HG03439 (cell line): ENCODE measurements around the gene BCKDHA.
"Not testable (repeated sequence)": the region's sequence is repeated elsewhere in the genome, so short reads cannot be mapped to it uniquely, and the experiment has no call there.

Experiments
- ATAC-seq: cut with Tn5 transposase; IDR thresholded peaks from one replicate; pipeline ENCODE4 v1.9.1; 2021; ENCODE audit warnings: mild to moderate bottlenecking, moderate library complexity; ENCODE audit not compliant: unreplicated experiment

The BCKDHA gene

DNA sequence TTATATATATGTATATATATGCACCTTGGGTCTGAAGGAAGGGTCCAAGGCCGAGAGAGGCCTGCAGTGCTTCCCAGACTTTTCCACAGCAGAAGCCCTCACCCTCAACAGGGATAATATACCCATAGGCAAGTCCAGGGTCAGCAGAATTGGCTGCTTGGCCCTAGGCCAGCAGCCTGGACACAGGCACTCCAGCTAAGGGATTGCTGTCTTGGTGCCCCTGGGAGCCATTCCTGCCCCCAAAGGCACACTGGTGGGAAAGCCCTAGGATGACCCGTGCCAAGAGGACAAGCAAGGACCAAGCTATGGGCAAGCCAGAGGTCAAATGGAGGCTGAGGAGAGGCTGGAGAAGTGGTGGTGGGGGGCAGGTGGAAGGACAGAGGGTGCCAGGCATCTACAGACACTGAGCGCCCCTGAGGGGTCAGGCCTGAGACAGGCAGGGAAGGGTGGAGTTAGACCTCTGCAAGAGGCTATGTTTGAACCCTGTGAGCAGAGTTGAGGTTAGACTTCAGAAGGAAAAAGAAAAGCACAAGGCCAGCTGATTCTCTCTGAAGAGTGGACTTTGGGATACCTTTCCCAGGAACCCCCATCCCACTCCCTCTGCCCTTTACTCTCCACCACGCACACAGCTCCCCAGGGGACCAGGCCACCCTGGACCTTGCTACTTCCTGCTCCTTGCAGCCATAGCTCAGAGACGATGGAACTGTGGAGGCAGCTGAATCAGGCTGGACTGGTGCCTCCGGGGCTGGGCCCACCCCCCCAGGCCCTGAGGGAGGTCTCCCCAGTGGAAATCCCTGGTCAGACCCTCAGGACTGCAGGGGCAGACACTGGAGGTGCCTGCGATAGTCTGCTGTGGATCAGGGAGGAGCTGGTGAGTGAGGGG is 45.1 kb downstream of the BCKDHA start, which contains the start of gene ERICH4:
Gene ERICH4, plus strand, starts transcription at position 684 of the 883 bp plus-strand sequence. Its CDS starts 14 bp downstream, at position 698.
- no peak for ATAC-seq

DNA sequence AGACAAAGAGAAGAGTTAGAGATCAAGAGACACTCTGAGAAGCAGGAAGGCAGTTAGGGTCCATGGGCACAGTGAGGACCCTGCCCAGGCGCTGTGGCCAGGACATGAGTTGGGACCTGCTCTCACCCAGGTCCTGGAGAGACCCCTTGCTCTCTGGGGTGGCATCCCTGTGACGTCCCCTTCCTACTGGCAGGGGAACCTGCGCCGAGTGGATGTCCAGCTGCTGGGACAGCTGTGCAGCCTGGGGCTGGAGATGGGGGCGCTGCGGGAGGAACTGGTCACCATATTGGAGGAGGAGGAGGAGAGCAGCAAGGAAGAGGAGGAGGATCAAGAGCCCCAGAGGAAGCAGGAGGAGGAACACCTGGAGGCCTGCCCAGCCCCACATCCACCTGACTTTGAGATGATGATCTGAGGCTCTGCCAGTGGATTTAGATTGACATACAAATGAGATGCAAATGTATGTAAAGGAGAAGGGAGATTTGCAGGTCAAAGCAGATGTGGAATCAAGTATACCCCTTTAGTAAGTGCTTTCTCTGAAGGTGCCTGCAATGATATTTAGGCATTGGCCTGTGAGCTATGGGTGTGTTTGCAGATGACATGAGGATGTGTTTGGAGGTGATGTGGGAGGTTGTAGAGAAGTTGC is 46.3 kb downstream of the BCKDHA start:
- ATAC-seq = no peak

DNA sequence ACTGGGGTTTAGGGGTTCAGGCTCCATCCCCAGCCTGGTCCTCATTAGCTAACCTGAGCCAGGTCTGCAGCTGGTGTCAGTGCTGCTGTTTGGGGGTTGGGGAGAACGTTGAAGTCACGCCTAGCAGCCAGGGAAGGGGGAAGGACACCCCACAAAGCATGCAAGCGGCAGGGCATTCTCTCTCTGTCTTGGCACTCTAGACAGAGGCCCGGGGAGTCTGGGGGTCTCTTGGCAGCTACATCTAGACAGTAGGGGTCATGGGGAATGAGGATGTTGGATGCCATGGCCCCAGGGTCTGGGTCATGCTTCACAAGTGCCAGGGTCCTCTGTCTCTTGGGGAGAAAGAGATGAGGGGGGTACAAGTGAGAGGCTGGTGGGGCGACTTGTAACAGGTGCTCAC is 48.0 kb downstream of the BCKDHA start:
- ATAC-seq = no peak

DNA sequence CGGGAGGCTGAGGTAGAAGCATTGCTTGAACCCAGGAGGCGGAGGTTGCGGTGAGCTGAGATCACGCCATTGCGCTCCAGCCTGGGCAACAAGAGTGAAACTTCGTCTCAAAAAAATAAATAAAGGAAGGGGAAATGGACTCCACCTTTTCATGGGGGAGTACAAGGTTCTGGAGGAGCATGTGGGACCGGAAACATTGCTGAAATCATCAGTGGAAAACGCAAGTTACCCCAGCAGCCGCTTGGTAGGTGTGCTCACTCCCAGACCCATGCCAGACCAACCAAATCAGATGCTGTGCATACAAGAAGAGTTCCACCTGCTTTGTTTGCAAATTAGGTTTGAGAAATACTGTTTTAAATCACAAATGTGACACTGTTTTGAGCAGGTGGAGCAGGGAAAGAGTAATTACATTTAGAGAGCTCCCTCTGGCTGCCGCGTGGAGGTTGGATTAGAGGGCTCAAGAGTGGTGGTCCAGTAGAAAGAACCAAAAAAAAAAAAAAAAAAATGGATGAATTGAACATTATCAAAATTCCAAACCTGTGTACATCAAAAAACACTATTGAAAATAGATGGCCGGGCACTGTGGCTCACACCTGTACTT is 50.2 kb downstream of the BCKDHA start:
- no peak for ATAC-seq

DNA sequence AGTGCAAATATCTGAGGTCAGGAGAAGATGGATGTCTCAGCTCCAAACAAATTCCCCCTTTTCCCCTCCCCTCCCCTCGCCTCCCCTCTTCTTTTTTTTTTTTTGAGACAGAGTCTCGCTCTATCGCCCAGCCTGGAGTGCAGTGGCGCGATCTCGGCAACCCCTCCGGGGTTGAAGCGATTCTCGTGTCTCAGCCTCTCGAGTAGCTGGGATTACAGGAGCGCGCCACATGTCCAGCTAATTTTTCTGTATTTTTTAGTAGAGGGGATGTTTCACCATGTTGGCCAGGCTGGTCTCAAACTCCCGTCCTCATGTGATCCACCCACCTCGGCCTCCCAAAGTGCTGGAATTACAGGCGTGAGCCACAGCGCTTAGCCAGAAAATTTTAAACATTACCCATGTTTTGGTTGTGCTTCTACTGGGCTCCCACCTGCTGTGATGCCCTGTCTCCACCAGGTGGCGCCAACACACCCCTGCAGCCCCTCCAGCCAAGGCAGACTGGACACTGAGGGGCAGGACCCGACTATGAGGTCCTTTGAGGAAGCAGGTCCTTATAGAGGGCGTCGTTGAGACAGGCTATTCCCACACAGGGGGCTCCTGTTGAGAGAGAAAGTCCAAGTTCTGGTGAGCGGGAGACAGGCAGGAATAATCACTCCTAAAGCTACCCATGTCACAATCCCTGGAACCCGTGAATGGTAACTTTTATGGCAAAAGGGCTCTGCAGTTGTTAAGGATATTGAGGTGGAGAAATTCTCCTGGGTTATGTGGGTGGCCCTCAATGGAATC is 51.7 kb downstream of the BCKDHA start:
- peak; percentile 58 for ATAC-seq

DNA sequence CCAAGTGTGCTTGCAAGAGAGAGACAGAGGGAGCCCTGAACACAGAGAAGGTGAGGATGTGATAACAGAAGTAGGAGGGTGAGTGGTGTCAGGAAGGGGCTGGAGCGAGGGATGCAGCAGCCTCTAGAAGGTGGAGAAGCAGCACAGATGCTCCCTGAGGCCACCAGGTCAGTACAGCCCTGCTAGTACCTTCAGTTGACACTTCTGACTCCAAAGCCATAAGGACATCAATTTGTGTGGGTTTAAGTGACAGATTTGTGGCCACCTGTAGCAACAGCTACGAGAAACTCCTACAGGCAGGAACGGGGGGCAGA is 52.2 kb downstream of the BCKDHA start:
- no peak for ATAC-seq

DNA sequence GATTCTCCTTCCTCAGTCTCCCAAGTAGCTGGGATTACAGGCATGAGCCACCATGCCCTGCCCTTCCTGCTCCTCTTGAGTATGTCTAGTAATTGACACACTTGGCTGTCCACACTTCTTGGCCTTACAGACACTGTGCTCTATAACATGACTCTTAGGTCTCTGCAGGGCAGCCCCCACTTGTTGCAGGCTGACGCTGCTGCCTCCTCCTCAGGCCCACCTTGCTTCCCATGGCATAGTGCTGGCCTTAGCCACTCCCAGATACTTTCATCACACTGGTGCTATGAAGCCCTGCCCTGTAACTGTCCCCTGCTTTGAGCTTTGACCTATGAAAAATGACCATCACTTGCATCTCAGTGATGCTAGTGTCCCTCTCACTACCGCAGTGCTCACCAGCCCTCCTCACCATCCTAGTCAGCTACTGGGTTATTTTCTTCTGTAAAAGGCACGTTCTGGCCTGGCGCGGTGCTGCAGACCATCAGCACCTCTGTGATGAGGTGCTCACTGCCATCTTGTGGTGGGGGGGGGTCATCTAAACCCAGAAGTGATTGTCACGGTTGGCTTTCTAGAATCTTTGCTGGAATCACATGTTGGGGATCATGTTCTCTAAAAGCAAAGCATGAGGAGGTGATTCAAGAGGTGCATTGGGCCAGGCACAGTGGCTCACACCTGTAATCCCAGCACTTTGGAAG is 55.1 kb downstream of the BCKDHA start:
- no peak for ATAC-seq

DNA sequence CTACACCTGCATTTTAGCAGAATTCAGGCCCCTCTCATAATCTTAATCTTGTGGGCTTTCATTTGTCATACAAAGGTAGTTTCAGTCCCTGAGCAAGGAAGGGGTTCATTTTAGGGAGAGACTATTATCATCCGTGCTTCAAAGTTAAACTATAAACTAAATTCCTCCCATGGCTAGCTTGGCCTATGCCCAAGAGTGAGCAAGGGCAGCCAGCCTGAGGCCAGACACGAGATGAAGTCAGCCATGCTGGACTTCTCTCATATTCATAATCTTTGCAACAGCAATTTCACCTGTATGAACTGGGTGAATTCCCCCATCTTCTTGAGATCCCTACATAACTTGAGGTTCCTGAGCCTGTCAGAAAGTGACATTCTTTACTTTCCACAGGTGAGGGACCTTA is 58.3 kb downstream of the BCKDHA start:
- no peak for ATAC-seq

DNA sequence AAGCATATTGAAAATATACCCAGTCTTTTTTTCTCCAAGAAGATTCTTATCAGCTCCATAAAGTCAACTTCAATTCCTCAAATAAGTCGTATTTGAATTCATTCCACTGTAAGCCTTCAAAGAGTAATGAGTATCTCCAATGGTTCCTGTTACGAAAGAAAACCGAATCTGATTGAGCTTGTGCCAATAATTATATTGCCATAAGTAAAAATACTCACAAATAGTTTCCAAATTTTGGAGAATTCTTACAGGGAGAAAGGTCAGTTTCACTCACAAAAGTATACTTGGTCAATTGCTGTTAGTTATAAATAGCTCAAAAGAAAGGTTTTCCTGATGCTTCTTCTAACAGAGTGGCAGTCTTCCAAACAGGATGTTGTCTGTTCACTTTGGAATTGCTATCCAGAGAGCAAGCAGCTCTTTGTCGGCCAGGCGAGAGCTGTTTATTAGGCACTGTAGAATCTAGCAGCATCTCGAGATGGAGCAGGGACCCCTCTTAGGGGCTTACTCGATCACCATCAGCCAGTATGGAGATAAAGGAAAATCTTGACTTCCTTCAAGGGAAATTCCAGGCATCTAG is 58.8 kb downstream of the BCKDHA start:
- no peak for ATAC-seq

DNA sequence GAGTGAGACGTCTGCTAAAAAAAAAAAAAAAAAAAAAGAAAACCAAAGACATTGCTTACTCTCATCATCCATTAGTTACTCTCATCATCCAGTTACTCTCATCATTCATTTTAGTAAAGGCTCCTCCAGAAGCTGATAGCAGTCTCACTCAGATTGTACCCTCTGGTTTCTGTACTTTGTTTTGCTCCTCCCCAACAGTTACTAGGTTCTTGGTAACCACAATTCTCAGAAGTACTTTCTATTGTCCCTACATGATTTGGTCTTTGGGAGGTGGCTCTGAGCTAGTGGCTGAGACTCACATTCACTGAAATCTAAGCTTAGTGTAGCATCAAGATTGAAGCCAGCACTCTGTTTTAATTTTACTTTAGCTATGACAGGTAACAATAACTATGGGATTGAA is 59.6 kb downstream of the BCKDHA start:
- ATAC-seq = peak; percentile 65

DNA sequence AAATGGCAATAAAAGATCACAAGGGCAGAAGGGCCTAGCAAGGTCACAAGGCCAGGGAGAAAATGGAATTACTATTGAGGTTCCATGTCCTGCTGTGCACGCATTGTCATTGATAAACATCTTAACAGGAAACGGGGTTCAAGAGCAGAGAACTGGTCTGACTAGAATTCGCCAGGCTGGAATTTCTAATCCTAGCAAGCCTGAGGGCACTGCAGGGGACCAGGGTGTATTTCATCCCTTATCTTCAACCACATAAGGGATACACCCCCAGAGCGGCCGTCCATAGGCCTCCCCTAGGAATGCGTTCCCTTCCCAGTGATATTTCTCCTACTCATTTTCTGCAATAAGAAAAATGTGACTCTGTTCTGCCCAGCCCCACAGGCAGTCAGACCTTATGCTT is 64.9 kb downstream of the BCKDHA start:
- ATAC-seq = no peak

DNA sequence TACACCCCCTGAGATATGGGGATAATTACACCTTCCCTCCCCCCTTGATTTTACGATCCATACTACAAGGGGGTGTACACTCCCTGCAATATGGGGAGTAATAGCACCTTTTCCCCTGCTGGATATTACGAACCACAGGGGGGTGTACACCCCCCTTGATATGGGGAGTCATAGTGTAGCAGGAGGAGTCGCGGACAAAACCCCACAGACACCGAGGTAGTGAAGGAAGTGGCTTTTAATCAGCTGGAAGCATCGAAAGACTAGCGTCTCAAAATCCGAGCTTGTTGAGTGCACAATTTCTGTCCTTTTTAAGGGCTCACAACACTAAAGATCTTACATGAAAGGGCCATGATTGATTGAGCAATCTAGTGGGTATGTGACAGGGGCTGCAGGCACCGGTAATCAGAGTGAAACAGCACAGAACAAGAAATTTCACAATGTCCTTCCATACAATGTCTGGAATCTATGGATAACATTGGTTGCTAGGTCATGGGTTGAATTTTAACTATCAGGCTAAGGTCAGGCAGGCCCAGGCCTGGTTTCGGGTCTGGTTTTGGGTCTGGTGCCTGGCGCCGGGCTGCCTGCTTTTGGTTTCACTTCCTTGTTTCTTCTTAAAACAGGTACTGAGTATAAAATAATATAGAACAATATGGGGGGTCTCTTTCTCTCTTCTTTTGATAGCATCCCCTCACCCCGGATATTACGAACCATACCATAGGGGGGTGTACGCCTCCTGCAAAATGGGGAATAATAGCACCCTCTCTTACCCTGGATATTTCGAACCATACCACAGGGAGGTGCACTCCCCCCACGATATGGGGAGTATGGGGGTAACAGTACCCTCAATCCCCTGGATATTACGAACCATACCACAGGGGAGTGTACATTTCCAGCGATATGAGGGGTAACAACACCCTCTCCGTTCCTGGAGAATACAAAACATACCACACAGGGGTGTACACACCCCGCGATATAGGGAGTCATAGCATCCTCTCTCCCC is 65.9 kb downstream of the BCKDHA start:
- ATAC-seq = not testable (repeated sequence)
